HG03558 (cell line): ENCODE measurements around the gene DOLPP1.
"Not testable (repeated sequence)": the region's sequence is repeated elsewhere in the genome, so short reads cannot be mapped to it uniquely, and the experiment has no call there.

Experiments used
- ATAC-seq: cut with Tn5 transposase; IDR thresholded peaks from one replicate; pipeline ENCODE4 v1.9.1; 2021; ENCODE audit warnings: moderate number of reproducible peaks; ENCODE audit not compliant: unreplicated experiment; ENCODE audit errors: extremely low read depth

DOLPP1 gene, protein sequence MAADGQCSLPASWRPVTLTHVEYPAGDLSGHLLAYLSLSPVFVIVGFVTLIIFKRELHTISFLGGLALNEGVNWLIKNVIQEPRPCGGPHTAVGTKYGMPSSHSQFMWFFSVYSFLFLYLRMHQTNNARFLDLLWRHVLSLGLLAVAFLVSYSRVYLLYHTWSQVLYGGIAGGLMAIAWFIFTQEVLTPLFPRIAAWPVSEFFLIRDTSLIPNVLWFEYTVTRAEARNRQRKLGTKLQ

DNA sequence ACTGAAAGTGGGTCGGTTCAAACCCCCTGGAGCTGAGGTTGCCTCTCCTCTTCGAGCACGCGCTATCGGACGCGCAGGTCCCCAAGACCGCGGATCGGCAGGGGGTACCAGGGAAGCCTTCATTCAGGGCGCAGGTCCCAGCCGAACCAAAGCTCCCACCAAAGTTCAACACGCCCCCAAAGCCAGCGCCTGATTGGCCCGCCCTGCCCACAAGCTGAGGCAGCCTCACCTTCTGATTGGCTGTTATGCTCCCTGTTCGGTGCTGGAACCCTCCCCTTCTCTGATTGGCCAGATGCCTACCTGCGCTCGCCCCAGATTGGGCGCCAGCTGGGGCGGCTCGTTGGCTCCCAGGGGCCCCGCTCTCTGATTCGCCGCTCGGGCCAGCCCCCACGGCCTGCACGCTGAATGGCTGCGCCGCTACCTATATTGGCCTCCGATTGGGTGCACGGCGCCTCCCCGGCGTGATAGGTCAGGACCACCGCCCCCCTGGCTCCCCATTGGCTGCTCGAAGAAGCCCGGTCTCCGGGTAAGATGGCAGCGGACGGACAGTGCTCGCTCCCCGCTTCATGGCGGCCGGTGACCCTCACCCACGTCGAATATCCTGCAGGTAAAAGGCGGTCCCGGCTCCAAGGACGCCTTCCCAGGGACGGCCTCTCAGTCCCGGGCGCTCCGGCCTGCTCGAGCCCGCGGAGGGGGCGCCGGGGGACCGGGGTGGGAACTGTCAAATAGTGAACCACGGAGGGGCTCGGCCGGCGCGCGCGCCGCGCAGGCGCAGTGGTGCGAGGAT lies at the start of gene DOLPP1:
DOLPP1 (plus strand) TSS at position 511 of the 787 bp plus-strand sequence; CDS start at position 532, 21 bp downstream.
- peak; percentile 73 for ATAC-seq

DNA sequence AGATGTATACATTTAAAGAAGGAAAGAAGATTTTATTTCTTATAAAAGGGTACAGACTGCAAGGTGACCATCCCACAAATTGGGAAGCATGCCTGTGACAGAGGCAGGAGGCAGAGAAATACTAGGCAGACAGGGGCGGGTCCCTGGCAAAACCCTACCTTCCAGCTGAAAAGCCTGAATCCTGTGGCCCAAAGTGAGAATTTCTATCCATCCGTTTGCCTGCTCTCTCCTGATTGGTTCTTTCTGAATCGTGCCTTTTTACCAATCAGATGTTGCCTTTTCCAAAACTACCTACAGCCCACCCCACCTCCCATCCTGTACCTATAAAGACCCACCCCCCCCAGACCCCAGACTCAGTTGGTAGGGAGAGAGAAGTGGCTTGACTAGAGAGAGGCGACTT lies 49.4 kb upstream of the DOLPP1 start:
- no peak for ATAC-seq

DNA sequence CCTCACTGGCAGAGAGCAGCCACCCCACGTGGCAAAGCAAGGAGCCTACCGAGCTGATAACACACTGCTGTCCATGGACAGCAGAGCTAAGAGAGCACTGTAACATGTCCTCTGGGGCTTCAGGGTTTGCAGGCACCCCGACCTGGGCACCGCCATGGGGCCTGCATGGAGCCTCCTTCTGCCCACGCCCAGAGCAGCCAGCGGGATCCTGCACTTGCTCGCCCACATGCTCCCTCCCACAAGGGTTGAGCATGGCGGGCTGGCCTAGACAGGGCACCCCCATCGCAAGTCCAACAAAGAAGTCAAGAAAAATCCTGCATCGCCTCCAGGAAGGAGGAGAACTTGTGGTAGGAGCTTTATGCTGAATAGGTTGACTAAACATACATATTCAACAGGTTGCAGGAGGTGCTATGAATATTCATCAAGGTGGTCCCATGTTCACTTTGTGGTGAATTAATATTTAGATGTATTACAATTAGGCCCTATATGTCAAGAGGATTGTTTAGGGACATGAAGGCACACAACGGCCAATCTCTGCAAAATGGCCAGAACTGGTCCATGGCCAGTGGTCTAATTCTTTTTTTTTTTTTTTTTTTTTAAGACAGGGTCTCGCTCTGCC lies 48.3 kb upstream of the DOLPP1 start:
- no peak for ATAC-seq

DNA sequence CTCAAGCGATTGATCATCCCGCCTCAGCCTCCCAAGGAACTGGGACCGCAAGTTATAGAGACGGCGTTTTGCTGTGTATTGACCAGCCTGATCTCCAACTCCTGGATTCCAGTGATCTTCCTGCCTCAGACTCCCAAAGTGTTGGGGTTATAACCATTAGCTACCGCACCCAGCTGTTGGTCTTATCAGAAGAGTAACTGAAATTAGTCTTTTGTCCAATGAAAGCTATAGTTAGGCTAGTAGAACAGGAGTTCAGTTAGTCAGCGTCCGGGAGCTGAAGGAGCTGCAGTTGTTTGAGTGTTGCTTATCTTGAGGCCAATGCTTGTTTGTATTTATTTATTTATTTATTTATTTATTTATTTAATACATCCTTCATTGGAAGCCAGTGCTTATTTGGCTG lies 47.7 kb upstream of the DOLPP1 start:
- ATAC-seq = no peak

DNA sequence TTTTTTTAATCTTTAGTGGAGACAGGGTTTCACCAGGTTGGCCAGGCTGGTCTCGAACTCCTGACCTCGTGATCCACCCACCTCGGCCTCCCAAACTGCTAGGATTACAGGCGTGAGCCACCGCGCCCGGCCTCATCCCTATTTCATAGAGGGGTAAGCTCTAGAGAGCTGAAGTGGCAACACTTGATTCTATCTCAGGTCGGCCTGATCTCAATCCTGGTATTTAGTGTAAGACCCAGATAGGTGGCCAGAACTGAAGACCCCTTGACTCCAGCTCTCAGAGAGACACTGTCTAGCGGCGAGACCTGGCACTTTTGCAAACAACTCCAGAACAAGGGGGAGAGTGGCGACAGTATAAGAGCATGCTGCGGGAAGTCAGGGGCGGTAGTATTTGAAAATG lies 45.1 kb upstream of the DOLPP1 start:
- ATAC-seq = not testable (repeated sequence)

DNA sequence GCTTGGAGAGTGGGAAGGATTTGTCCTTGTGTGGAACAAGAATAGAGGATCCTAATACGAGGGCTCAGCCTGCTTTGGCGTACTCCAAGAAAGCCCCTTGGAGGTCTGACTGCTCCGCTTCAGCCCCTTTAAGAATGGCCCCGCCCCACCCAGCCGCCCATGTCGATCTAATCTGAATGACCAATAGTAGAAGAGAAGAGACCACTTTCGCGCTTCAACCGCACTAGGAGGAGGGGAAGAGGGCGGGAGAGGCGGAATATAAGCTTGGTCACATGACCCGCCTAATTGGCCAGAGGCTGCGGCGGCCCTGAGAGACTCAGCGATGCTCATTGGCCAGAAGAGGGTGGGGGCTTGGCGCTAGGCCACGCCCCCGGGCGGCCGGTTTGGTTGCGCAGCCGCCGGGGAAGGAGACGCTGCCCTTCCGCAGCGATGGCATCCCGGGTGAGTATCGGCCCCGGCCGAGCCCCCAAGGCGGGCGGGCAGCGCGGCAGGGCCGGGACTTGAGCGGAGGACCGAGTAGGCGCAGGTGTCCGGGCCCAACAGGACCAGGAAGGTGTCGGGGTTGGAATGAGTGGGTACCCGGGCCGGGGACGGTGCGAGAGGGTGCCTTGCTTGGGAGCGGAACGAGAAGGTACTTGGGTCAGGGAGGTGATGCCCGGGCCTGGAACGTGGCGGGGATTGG lies 44.5 kb upstream of the DOLPP1 start, which contains the start of gene MIGA2:
MIGA2 (plus strand) TSS at position 386 of the 682 bp plus-strand sequence. CDS start 3,969 bp downstream, outside the sequence.
- ATAC-seq = peak; percentile 87

DNA sequence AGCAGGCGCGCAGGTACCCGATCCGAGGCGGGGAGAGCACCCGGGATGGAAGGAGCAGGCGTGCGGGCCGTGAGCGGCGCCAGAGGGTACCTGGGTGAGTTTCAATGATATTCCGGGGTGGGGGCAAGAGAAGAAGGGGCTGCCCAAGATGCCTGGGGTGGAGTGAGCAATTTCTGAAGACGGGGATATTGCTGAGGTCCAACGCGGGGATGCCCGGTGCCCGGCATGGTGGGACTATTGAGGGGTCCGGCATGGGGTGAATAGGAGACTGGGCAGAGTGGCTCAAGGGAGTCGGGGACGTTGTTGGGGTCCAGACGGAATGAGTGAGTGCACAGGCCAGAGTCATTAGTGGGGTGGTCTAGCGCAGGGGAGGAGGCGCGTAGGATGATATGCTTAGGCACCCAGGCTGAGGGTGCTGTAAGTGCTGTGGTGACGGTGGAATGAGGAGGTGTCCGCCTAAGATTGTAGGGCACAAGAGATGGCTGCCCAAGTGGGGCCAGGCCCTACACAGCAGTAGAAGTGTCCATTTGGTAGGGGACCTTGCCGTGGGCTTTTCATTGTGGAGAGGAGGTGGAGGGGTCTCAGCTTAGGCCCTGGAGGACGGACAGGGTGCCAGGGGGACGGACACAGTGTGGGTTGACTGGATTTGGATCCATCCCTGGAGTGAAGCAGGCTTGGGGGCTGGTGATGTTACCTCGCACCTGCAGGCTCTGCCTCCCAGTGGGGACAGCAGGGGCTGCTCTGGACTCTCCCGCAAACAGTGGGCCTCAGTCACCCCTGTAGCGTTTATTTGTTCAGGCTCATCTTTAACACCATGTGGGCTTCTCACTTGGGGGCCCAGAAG lies 43.8 kb upstream of the DOLPP1 start:
- no peak for ATAC-seq

DNA sequence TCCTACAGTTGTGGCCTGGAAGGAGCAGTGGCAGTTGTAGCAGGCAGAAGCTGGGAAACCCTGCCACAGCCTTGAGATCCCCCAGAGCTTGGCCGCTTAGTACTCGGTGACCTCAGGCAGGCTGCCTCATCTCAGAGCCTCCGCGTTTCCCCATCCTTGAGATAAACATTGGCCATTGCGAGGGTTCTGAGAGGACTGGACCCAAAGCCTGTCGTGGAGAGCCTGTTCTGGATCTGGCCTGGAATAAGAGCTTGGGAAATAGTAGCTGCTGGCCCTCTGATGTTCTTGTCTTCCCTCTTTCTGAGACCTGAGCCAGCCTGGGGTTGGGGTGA lies 43.2 kb upstream of the DOLPP1 start:
- no peak for ATAC-seq

DNA sequence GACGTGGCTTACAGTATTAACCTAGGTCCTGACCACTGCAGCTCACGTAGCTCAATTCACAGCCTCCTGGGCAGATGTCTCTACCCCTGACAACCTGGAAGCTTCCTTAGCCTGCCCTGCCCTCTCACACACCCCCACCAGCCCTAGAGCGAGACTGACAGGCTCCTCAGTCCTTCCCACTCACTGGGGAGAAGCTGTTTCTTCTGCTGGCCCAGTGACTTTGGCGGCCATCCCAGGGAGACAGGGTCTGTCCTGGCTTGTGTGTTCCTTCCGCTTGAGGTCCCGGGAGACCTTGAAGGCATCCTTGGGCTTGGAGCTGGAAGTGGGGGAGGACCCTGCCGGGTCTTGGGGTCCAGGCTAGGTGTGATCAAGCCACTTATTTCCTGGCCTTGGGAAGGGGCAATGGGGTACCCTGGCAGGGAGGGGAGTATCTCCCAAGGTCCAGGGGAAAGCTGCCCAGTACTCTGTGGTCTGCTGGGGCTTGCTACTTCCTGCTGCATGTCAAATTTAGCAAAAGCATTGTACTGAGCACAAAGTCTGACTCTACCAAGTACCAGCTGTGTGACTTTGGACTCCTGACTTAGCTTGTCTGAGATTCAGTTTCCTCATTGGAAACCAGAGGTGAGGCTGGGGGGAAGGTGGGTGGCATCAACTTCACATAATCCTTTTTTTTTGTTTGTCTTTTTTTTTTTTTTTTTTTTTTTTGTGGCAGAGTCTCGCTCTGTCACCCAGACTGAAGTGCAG lies 42.6 kb upstream of the DOLPP1 start:
- no peak for ATAC-seq

DNA sequence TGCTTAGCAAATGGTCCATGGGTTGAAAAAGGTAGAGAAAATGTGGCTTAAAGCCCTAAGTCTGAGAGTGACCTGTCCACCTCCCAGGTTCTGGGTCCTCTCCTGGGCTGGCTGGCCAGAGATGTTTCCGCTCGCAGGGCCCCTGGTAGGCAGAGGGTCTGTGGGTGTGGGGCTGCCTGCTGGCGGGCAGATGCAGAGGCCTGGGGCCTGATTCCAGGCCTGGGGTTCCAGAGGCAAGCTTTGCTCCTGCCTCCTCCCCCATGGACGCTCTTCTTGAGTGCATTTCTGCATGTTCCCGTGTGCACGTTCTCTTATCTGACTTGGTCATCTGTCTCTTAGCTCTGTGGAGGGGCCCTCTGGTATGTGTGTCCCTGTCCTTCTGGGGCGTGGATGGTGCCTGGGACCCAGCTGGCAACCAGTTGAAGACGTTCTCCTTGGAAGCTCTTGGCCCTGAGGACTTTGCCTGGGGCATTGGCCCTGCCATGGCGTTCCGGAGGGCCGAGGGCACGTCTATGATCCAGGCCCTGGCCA lies 40.7 kb upstream of the DOLPP1 start:
- no peak for ATAC-seq

DNA sequence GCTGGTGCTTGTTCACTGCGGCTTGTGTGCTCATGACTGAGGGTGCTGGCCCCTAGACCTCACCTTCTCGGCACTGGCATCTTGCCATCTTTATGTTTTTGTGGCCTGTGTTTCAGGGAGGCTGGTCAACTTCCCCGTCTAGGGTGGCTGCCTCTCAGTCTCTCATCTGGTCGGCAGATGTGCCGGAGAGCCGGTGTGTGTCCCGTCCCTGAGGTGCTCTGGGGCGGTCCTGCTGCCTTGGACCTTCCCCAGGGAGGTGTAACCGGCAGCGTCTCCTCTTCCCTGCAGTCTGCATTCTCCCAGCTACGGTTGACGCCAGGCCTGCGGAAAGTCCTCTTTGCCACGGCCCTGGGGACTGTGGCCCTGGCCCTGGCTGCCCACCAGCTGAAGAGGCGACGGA lies 38.9 kb upstream of the DOLPP1 start:
- no peak for ATAC-seq

DNA sequence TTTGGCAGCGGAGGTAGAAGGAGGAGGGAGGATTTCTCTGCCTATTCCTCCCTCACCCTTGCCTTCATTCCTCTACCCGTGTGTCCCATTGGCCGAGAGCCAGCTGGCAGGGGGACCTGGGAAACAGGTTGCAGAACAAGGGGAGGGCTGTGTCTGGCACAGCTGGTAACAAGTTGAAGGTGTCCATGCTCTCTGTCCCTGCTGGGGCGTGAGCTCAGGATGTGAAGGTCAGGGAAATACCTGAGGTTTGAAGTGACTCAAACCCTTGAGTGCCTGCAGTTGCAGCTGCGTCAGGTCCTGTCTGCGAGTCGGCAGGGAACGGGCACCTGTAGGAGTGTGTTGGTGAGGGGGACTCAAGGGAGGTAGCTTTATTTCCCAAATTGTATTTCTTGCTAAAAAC lies 28.3 kb upstream of the DOLPP1 start:
- no peak for ATAC-seq

DNA sequence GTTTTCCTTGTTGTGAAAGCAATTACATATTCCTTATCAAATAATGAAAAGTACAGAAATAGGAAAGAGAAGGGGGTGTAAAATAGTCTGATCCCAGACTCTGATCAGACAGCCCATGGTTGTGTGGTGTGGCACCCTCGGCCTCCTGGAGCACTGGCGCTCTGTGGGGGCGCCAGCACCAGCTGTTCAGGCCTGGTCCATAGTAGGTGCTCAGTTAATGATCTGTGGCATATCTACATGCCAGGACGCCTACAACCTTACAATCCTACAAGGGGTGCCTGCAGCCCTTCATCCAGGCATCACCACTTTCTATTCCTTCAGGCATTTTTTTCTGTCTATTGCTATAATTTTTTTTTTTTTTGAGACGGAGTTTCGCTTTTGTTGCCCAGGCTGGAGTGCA lies 27.9 kb upstream of the DOLPP1 start:
- ATAC-seq = no peak

DNA sequence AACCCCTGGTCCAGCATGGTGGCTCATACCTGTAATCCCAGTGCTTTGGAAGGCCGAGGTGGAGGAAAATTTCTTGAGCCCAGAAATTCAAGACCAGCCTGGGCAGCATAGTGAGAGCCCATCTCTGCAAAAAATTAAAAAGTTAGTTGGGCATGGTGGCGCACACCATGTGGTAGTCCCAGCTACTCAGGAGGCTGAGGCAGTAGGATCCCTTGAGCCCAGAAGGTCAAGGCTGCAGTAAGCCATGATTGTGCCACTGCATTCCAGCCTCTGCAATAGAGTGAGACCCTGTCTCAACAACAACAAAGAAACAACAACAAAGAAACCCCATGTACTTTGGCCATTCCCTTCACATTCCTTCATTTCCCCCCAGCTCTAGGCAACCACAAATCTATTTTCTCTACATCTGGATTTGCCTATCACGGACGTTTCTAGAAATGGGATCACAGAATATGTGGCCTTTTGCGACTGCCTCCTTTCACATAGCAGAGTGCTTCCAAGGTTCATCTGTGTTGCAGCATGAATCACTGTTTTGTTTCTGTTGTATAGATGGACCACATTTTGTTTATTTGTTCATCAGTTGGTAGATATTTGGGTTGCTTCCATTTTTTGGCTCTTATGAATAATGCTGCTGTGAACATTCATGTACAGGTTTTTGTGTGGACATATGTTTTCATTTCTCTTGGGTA lies 26.6 kb upstream of the DOLPP1 start:
- ATAC-seq = no peak

DNA sequence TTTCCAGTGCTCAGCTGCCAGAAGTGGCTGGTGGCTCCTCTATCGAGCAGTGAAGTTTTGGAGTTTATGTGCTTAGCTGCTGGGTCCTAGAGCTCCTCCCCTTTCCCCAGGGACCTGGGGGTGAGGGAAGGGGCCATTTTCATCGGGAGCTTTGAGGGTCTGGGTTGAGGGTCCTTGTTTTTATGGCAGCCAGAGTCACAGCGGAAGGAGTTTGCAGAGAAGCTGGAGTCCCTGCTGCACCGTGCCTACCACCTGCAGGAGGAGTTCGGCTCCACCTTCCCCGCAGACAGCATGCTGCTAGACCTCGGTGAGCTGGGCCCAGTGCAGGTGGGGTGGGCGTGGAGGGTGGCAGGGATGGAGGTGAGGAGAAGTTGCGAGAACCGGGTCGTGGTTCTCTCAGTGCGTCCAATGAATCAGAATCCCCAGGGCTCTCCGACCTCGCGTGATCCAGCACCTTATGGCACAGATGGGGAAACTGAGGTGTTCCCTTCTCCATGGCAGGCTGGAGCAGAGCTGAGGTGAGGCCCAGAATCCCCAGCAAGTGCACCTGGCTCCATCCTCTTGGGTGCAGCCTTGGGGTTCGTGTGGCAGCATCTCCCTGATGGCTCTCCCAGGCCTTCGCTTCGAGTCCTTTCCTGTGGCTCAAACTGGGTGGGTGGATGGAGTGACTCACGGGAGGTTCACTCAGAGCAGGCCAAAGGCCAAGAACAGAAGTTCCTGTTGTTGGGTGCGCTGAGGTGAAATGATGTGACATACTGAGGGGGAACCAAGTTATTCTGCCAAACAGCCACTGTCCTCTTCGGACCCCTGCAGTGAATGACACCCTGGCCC lies 21.7 kb upstream of the DOLPP1 start:
- ATAC-seq = no peak

DNA sequence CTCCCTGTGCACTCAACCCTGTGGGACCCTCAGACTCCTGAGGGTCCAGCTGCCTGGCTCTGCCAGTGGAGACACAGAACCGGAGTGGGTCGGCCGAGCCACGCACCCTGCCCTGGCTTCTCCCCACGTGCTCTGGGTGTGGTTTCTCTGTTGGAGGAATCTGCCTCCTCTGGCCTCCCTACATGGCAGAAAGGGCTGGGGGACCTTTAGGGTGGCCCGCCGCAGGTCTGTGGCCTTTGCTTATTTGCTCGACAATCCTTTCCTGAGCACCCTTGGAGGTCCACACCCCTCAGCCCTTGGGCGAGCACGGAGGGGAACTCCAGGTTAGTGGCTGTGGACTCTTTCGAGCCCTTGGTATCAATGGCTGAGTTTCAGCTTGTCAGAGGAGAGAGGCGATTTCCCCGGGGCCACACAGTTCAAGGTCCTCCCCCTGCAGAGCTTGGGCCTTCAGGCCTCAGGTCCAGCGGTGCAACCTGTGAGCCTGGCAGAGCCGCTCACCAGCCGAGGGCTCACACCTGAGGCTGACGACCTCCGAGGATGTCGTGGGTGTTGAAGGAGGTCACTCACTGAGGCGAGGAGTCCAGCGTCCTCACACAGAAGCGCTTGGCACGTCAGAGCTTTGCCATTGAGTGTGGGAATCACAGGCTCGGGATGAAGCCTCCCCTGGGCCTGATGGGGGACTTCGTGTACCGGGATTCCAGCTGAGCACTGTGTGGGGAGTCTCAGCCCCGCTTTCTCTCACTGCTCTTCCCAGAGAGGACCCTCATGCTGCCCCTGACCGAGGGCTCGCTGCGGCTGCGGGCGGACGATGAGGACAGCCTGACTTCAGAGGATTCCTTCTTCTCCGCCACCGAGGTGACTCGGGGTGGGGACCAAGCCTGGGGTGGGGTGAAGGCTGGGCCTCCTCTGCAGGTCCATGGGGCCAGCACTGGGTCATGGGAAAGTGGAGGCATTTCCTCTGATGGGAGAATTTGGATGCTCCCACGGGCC lies 20.8 kb upstream of the DOLPP1 start:
- ATAC-seq = no peak
